K562 (cell line): Measurements from ENCODE around the gene BCAN. TPM values are rescaled to one million over a fixed set of nuclear protein-coding genes. Genes with fewer than 3 reads are reported as not detected.

Experiments
- CREB5 ChIP-seq: fragments of 250-450 bp; sonication (Bioruptor Pico); IDR thresholded peaks from 2 replicates; pipeline ENCODE4 v1.5.0; 2020; ENCODE audit warnings: mild to moderate bottlenecking
- CTCFL ChIP-seq: IDR thresholded peaks from 2 replicates; pipeline ENCODE4 v1.6.1; 2011; ENCODE audit warnings: borderline replicate concordance, low read depth, mild to moderate bottlenecking, moderate library complexity, low read length; ENCODE audit not compliant: insufficient read depth, poor library complexity, severe bottlenecking
- DMBX1 ChIP-seq: fragments of 250-450 bp; sonication (Bioruptor Pico); IDR thresholded peaks from 2 replicates; pipeline ENCODE4 v1.8.0; 2022; ENCODE audit warnings: inconsistent platforms, mild to moderate bottlenecking, moderate library complexity, borderline replicate concordance
- HDGF ChIP-seq: fragments of 450-650 bp; IDR thresholded peaks from 2 replicates; pipeline ENCODE4 v1.6.1; 2016
- IRF2 ChIP-seq: sonication (generic); formaldehyde crosslinking; IDR thresholded peaks from 2 replicates; pipeline ENCODE4 v1.8.1; 2022; ENCODE audit warnings: mild to moderate bottlenecking, missing genetic modification reagents
- KDM2B ChIP-seq: fragments of 250-450 bp; sonication (Bioruptor Pico); IDR thresholded peaks from 2 replicates; pipeline ENCODE4 v1.8.0; 2021; ENCODE audit warnings: mild to moderate bottlenecking, moderate library complexity
- KLF13 ChIP-seq: fragments of 450-650 bp; IDR thresholded peaks from 2 replicates; pipeline ENCODE4 v1.6.1; 2016; ENCODE audit warnings: missing genetic modification characterization, low read depth, mild to moderate bottlenecking, missing compliant biosample characterization, moderate library complexity, borderline replicate concordance
- MCM3 ChIP-seq: fragments of 450-650 bp; IDR thresholded peaks from 2 replicates; pipeline ENCODE4 v1.6.1; 2016
- MYBL2 ChIP-seq, 2 experiments: fragments of 450-650 bp in 1 of 2; sonication (generic) in 1 of 2; formaldehyde crosslinking in 1 of 2; IDR thresholded peaks; 2 replicates each; pipeline versions ENCODE4 v1.6.1 to v1.8.1; 2017 to 2022; ENCODE audit warnings: borderline replicate concordance in 1 of 2, inconsistent platforms in 1 of 2, low read depth in 1 of 2, mild to moderate bottlenecking in 1 of 2, missing genetic modification reagents in 1 of 2, moderate library complexity in 1 of 2
- NCOA1 ChIP-seq: fragments of 450-650 bp; IDR thresholded peaks from 2 replicates; pipeline ENCODE4 v1.6.1; 2016; ENCODE audit warnings: low read depth
- NCOA4 ChIP-seq: fragments of 450-650 bp; IDR thresholded peaks from 2 replicates; pipeline ENCODE4 v1.6.1; 2018; ENCODE audit warnings: mild to moderate bottlenecking; ENCODE audit not compliant: partially characterized antibody
- RBM15 ChIP-seq: fragments of 200-400 bp; formaldehyde crosslinking; IDR thresholded peaks from 2 replicates; pipeline ENCODE4 v1.6.1; 2018; ENCODE audit warnings: mild to moderate bottlenecking, low read length, moderate library complexity; ENCODE audit not compliant: insufficient read depth
- TFE3 ChIP-seq: fragments of 450-650 bp; formaldehyde crosslinking; IDR thresholded peaks from 2 replicates; pipeline ENCODE4 v1.4.0; 2020; ENCODE audit warnings: mild to moderate bottlenecking, mixed read lengths
- ZBTB12 ChIP-seq: fragments of 250-450 bp; sonication (Bioruptor Pico); IDR thresholded peaks from 2 replicates; pipeline ENCODE4 v1.4.0; 2020
- ZFP36 ChIP-seq: fragments of 150-350 bp; IDR thresholded peaks from 2 replicates; pipeline ENCODE4 v1.6.1; 2018; ENCODE audit warnings: low read length, low read depth; ENCODE audit not compliant: partially characterized antibody
- ZNF77 ChIP-seq: fragments of 250-450 bp; sonication (Bioruptor Pico); IDR thresholded peaks from 2 replicates; pipeline ENCODE4 v1.5.0; 2020
- polyA plus RNA-seq, 8 experiments: library from polyadenylated mRNA; depleted of rRNA in 4 of 8; stranded (reverse) in 5 of 8; unstranded in 3 of 8; fragments of >200 nt; fragmentation: Nextera tagmentation in 2 of 8; fragmentation: Illumina TruSeq in 1 of 8; extraction: Ambion mirVana in 2 of 8; extraction: Trizol in 1 of 8; gene quantifications; 2 replicates each; pipeline versions ENCODE4 v1.2.1 to v1.2.3, GENCODE V29; 2011 to 2014; ENCODE audit warnings: inconsistent platforms in 1 of 8, missing spikeins in 1 of 8
- total RNA-seq, 7 experiments: library from RNA; depleted of rRNA in 6 of 7; stranded (reverse); fragments of >200 nt in 6 of 7; fragmentation: Illumina TruSeq in 2 of 7; extraction: Trizol in 2 of 7; gene quantifications; 2 replicates each; pipeline versions ENCODE4 v1.2.1 to v1.2.3, GENCODE V29; 2011 to 2021; ENCODE audit warnings: low replicate concordance in 1 of 7
- TF ChIP-seq, protein P1 (sequence below): fragments of 450-650 bp; formaldehyde crosslinking; IDR thresholded peaks from 2 replicates; pipeline ENCODE4 v1.4.0; 2022; ENCODE audit warnings: mild to moderate bottlenecking, moderate library complexity
- TF ChIP-seq, protein P2 (sequence below): fragments of 450-650 bp; IDR thresholded peaks from 2 replicates; pipeline ENCODE4 v1.6.1; 2017; ENCODE audit warnings: mild to moderate bottlenecking, moderate library complexity

The BCAN gene
- total and polyA plus RNA-seq, 9 of the 15 experiments (the other 6 are each of a cell fraction or from before 2014, with no cell fraction given), result 0.04 to 0.33 (median 0.14) TPM; not detected in 5

DNA sequence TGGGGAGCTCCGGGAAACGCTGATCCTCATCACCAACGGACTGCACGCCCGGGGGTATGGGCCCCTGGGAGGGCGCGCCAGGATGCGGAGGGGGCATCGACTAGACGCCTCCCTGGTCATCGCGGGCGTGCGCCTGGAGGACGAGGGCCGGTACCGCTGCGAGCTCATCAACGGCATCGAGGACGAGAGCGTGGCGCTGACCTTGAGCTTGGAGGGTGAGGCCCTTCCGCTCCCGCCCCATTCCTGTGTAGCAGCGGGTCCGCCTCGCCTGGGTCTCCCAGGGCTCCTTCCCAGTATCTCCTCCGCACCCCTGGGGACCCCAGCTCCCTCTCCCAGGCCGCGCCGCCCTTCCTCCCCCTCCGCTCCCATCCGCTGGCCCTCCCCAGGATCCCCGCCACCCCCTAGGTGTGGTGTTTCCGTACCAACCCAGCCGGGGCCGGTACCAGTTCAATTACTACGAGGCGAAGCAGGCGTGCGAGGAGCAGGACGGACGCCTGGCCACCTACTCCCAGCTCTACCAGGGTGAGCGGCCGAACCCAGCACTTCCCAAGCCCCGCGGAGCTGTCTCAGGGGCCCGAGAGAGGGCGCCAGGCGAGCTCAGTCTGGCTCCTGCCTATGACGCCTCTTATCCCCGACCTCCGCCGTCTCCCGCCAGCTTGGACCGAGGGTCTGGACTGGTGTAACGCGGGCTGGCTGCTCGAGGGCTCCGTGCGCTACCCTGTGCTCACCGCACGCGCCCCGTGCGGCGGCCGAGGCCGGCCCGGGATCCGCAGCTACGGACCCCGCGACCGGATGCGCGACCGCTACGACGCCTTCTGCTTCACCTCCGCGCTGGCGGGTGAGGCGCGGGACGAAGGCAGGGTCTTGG lies 17.7 kb upstream of the BCAN start (continued):
- TF ChIP-seq NCOA1, result no peak
- TF ChIP-seq NCOA4, result no peak
- no peak for TF ChIP-seq HDGF
- peak; percentile 99 for TF ChIP-seq CTCFL
- TF ChIP-seq IRF2 (CRISPR knock-in tag), result no peak
- TF ChIP-seq ZBTB12 (CRISPR knock-in tag), result peak; percentile 78
- no peak for TF ChIP-seq TFE3 (CRISPR knock-in tag)
- peak; percentile 76; the same call in 1 of the 2 replicates for TF ChIP-seq KDM2B (CRISPR knock-in tag)
- TF ChIP-seq CREB5, result no peak
- no peak for TF ChIP-seq RBM15
- TF ChIP-seq KLF13 (tag), result 0 out of 2 replicates have a peak, but pooled peaks have one; percentile 26
- TF ChIP-seq, protein P1, sequence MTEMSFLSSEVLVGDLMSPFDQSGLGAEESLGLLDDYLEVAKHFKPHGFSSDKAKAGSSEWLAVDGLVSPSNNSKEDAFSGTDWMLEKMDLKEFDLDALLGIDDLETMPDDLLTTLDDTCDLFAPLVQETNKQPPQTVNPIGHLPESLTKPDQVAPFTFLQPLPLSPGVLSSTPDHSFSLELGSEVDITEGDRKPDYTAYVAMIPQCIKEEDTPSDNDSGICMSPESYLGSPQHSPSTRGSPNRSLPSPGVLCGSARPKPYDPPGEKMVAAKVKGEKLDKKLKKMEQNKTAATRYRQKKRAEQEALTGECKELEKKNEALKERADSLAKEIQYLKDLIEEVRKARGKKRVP (CRISPR knock-in tag), result no peak
- TF ChIP-seq ZFP36, result no peak
- no peak for TF ChIP-seq MYBL2 (IDR thresholded peaks at IDR 0.05; ENCODE audit: low read depth)
- TF ChIP-seq MYBL2 (CRISPR knock-in tag; IDR thresholded peaks at IDR 0.05; ENCODE audit: borderline replicate concordance), result no peak
- TF ChIP-seq, protein P2, sequence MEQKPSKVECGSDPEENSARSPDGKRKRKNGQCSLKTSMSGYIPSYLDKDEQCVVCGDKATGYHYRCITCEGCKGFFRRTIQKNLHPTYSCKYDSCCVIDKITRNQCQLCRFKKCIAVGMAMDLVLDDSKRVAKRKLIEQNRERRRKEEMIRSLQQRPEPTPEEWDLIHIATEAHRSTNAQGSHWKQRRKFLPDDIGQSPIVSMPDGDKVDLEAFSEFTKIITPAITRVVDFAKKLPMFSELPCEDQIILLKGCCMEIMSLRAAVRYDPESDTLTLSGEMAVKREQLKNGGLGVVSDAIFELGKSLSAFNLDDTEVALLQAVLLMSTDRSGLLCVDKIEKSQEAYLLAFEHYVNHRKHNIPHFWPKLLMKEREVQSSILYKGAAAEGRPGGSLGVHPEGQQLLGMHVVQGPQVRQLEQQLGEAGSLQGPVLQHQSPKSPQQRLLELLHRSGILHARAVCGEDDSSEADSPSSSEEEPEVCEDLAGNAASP, result no peak
- no peak for TF ChIP-seq ZNF77
- peak; percentile 72; the same call in 1 of the 2 replicates for TF ChIP-seq DMBX1 (CRISPR knock-in tag)
- TF ChIP-seq MCM3, result no peak
